Measurements from ENCODE around the gene ARHGAP4.
A peak's percentile ranks its signal among the peaks of the same experiment; 100 is the strongest.

Gene ARHGAP4

DNA sequence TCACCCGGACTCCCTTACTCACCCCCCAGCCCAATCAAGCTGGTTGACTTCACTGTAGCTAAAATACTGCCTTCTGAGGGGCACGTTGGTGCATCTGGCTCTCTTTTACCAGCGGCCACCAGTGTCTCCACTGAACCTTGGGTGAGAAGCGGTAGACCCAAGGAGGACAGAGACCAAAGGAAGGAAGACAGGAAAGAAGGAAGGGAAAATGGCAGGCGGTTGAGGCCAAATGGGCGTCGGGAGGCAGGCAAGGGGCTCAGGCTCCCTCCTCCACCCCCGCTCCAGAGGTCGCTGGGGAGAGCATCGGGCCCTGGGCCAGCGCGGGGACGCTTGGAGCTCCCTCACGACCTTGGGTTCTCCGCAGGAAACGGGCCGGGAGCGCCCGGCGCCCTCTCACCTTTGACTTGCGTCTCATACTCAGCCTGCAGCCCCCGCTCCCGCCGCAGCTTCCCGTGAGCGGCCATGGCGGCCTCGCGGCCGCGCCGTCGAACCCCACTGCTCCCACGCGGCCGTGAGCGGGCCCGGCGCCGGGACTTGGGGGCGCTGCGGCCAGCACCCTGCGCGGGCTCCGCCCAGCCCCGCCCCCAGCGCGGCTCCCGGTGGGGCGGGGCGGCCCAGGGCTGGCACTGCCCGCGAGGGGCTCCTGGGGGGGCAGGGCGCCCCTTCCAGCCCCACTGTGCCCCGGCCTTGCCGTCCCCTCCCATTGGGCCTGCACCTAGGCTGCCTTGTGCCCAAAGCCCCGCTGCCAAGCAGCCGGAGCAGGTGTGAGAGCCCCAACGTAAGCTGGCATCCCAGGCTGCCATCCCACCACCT lies at the start of gene ARHGAP4:
Gene ARHGAP4 (minus strand): TSS at position 526 of the 813 bp plus-strand sequence. CDS start 62 bp downstream, at position 464.
- peak within 1 kb of the TSS; percentile 34 for H3K4me3 ChIP-seq (ENCODE audit: low read depth, low read length)

DNA sequence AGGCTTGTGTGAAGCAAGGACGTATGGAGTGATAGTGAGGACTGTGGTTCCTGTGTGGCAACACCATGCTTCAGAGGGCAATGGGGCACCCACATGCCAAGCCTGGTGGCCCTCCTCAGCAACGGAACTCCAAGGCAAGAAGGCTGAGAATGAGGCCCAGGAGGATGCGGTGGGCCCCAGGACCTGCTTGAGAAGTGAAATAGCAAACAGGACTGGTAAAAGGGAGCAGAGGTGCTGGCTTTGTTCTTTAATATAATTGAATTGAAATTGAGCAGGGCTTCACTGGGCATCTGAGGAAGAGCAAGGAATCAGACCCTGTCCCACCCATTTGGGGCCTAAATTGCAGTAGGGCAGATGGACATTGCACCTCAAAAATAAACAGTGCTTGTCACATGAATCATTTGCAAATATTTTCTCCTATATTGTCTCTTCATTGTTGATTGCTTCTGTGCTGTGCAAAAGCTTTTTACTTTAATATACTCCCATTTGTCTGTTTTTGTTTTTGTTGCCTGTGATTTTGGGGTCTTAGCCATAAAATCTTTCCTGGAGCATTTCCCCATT lies 48.7 kb upstream of the ARHGAP4 start:
- no peak overlapping the region for H3K4me3 ChIP-seq (ENCODE audit: low read depth, low read length)

- H3K4me3 ChIP-seq (ENCODE audit: low read depth, low read length), result no peak overlapping the region
Measured at GRCh38 chrX:153974003-153974725, 48.1 kb upstream of the ARHGAP4 start.

DNA sequence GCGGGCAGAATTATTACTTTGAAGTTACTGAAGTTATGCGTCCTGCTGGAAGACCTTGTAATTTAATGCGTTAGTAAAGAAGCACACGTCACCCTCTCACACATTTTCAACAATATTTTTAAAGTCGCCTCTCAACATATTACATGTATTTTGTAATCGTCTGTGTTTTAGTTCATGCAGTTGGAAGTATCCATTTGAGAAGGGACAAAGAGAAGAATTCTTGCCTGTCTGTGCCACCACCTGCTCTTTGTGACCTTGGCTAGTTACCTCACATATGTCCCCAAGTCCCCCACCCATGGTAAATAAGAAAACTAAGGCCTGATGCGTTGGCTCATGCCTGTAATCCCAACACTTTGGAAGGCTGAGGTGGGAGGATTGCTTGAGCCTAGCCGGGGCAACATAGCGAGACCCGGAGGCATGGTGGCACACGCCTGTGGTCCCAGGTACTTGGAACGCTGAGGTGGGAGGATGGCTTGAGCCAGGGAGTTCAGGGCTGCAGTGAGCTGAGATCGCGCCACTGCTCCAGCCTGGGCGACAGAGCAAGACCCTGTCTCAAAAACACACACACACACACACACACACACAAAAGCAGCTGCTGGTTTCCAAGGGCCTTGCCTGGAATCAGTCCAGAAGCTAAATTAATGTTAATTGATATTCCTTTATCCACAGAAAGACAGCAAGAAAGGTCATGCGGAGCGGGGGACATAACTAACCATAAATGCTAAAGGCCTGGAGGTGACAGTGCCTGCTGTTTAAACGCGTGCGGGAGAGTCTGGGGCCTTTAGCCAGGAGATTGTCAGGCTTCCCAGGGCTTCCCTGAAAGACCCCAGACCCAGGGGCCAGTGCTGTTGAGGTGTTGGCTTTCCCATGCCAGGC lies 47.3 kb upstream of the ARHGAP4 start:
- H3K4me3 ChIP-seq (ENCODE audit: low read depth, low read length), result peak overlapping the region; percentile 54

GRCh38 chrX:153972368-153973126 lies 46.5 kb upstream of the ARHGAP4 start, which contains the start of gene TMEM187:
TSS of gene TMEM187 (plus strand) at chrX:153972754. CDS start at chrX:153982063, 9,309 bp downstream.
- peak within 1 kb of the TSS; percentile 84 for H3K4me3 ChIP-seq (ENCODE audit: low read depth, low read length)

DNA sequence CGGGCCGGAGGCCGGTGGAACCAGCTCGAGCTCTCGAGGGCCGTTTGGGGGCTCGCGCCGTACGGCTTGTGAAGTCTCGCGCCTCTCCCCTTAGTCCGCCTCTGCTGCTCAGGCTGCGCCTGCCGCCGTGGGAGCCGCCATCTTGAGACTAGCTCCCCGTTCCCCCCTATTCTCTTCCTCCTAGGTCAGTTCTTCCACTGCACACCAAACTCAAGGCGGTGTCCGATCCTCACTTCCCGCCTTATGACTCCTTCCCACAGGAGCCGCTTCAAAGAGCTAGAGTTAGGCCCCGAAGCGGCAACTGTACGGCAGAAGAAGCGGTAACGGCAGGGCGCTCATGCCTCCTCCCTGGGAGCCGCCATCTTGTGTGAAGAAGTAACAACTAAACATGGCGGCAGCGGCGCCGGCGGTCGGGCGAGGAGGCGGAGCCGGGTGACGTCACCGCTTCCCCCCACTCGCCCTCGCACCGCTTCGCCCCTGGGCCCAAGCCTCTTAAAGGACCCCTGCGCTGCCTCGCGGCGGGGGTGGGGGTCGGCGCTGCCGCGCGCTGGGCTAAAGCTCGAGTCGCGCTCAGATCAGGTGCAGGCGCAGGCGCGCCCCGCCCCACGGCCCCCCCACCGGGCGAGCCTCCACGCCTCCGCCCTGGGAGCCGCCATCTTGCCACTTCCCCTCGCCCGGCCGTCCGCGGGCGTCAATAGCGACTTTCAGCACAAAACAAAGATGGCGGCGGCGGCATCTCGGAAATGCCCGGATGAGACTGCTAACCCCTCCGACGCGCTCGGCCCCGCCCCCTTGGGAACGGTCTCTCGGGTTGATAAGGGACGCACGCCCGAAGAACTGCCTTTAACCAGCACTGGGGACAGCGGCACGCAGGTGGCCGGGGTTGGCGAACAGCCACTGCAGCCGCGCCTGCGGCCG lies 45.6 kb upstream of the ARHGAP4 start, which contains the start of gene HCFC1:
Gene HCFC1 (minus strand): TSS at position 369 of the 918 bp plus-strand sequence. CDS start 978 bp downstream, outside the sequence.
- H3K4me3 ChIP-seq (ENCODE audit: low read depth, low read length), result peak within 1 kb of the TSS; percentile 84

DNA sequence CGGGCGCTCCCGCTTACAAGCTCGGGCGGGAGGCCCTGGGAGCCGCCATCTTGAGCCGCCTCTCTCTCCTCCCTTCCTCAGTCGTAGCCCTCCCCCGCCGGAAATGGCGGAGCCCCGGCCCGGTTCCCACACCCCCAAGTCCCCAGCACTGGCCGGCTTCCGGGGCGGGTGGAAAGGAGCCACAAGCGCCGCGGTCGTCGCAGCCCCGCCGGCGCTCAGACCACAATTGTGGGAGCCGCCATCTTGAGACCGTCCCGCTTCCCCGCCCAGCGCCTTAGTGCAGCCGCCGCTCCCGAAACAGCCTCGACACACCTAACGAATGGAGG lies 45.0 kb upstream of the ARHGAP4 start:
- H3K4me3 ChIP-seq (ENCODE audit: low read depth, low read length), result peak overlapping the region; percentile 84

GRCh38 chrX:153970357-153971123 lies 44.5 kb upstream of the ARHGAP4 start:
- peak overlapping the region; percentile 84 for H3K4me3 ChIP-seq (ENCODE audit: low read depth, low read length)

GRCh38 chrX:153969904-153970356 lies 43.9 kb upstream of the ARHGAP4 start:
- peak overlapping the region; percentile 50 for H3K4me3 ChIP-seq (ENCODE audit: low read depth, low read length)

DNA sequence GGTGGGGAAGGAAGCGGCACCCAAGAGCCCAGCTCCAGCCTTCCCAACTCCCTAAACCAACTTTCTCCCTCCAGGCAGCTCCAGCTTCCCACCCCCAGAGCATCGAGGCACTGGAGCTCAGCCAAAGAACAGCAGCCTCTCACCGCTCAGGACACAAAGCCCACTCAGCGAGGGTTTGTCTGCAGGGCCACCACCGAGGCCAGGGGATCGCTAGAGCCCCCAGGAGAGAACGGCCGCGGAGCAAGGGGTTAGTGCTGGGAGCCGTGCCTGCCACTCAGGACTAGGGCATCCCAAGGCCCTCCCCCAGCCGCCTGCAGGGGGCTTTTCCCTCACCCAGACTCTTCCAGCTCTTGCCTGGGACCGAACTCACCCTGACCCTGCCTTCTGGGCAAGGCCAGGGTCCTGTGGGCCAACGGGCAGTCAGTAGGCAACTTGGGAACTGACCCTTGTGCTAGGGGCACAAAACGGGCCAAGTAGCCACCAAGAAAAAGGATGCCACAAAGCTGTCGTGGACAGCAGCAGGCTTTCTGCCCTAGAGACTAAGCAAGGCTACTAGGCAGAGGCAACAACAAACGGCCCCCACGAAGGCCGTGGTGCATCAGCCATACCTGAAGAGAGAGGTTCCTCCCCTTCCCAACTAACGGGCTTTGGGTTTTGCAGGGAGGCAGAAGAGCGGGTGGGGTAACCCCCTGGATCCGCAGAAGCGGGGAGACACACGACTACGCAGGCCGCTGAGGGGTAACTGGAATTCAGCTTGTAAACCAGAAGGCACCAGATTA lies 43.2 kb upstream of the ARHGAP4 start:
- peak overlapping the region; percentile 50 for H3K4me3 ChIP-seq (ENCODE audit: low read depth, low read length)

DNA sequence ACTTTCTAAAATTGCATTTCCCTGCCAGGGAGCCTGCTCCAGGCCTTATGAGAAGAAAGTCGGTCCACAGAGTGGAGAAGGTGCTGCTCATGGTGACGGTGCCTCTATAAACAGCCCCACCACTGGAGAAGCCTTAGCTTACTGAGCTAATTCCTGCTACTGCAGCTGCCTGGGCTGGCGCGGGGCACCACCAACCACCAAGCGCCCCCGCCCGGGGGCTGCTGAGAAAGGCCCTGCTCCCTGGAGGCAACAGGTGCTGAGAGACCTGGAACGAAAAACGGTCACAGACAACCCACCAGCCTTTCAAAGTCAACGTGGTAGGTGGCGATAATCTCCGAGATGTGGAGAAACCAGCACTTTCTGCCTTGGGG lies 42.7 kb upstream of the ARHGAP4 start:
- H3K4me3 ChIP-seq (ENCODE audit: low read depth, low read length), result no peak overlapping the region

- no peak overlapping the region for H3K4me3 ChIP-seq (ENCODE audit: low read depth, low read length)
Measured at GRCh38 chrX:153968255-153968654, 42.2 kb upstream of the ARHGAP4 start.

GRCh38 chrX:153967536-153968224 lies 41.6 kb upstream of the ARHGAP4 start:
- H3K4me3 ChIP-seq (ENCODE audit: low read depth, low read length), result no peak overlapping the region

GRCh38 chrX:153966841-153967535 lies 40.9 kb upstream of the ARHGAP4 start:
- H3K4me3 ChIP-seq (ENCODE audit: low read depth, low read length), result no peak overlapping the region

GRCh38 chrX:153966283-153966688 lies 40.2 kb upstream of the ARHGAP4 start:
- no peak overlapping the region for H3K4me3 ChIP-seq (ENCODE audit: low read depth, low read length)

DNA sequence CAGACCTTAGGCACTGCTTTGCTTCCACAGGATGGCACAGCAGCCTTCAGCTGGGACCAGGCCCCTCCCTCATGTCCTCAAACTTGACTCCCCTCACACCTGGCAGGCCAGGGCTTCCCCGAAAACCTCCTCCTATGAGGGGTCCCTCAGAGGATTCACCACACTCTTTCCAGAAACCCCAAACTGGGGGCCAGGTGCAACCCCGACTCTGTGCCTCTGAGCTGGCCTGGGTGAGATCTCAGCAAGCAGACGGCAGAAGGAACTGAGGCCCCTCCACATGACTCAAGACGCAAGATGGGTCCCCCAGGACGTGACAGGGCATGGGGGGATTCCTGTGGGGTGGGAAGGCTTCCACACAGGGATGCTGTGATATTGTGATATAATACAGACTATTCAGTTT lies 39.3 kb upstream of the ARHGAP4 start:
- H3K4me3 ChIP-seq (ENCODE audit: low read depth, low read length), result no peak overlapping the region
